Measurements from ENCODE around the gene MUC21. TPM values are rescaled to one million over a fixed set of nuclear protein-coding genes. Genes with fewer than 3 reads are reported as not detected.

Gene MUC21
- polyA plus RNA-seq, 1 of the 3 experiments (the other 2 are of a cell fraction): not detected

DNA sequence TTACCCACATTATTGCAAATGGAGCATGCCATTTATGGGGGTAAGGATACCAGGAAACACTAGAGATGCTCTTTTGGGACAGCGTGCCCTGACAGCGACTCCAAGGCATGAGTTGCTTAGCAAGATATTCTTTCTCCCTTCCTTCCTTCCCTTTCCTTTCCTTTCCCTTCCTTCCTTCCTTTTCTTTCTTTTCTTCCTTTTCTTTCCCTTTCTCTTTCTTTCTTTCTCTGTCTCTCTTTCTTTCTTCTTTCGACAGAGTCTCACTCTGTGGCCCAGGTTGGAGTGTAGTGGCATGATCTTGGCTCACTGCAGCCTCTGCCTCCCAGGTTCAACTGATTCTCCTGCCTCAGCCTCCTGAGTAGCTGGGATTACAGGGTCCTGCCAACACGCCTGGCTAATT, 39.5 kb upstream of the MUC21 start:
- H3K27me3 ChIP-seq (ENCODE audit: insufficient read depth): peaks cover 26% of the 10 kb centered on the region; the same call in 1 of the 2 replicates
- no peaks in the 10 kb centered on the region for H4K20me1 ChIP-seq (ENCODE audit: insufficient read depth)
- H3K27ac ChIP-seq (ENCODE audit: low read depth in 2 of 2, low read length in 1 of 2): no peak overlapping the region
- peaks cover 0 to 4% of the 10 kb centered on the region in 2 experiments; a peak in 1 of 4 replicates for H3K4me1 ChIP-seq (ENCODE audit: control insufficient read depth in 1 of 2, insufficient read depth in 2 of 2, low read depth in 1 of 2, low read length in 1 of 2)
- H3F3A ChIP-seq (replicated peaks; ENCODE audit: insufficient read depth): no peaks in the 10 kb centered on the region
- H2AFZ ChIP-seq (ENCODE audit: low read depth): no peak overlapping the region
- no peaks in the 10 kb centered on the region for H3K79me2 ChIP-seq (ENCODE audit: insufficient read depth)
- H3K9me3 ChIP-seq: no peaks in the 10 kb centered on the region
- no peak for DNase-seq
- H3K9ac ChIP-seq: no peak overlapping the region
- ChIA-PET POLR2A (no interaction called here), CTCF (no interaction called here)
- no peak overlapping the region for H3K4me3 ChIP-seq (ENCODE audit: low read depth in 2 of 2, low read length in 1 of 2)
- no peaks in the 10 kb centered on the region for H3K36me3 ChIP-seq (replicated peaks in 1 of 2; ENCODE audit: control insufficient read depth in 1 of 2, insufficient read depth in 2 of 2, low read length in 1 of 2)
- H3K9me2 ChIP-seq: no peaks in the 10 kb centered on the region
- WGBS (ENCODE audit: low lambda C conversion rate): 75% methylated on average over 4 of the region's 4 CpGs
- H3K4me2 ChIP-seq: no peak overlapping the region
- TF ChIP-seq FOSL2 (IDR thresholded peaks at IDR 0.05; ENCODE audit: borderline replicate concordance, low read depth) (no peak), GATA2 (CRISPR knock-in tag; IDR thresholded peaks at IDR 0.05) (no peak), MEF2A (IDR thresholded peaks at IDR 0.05; ENCODE audit: borderline replicate concordance, low read depth) (no peak), EP300 (IDR thresholded peaks at IDR 0.05; ENCODE audit: borderline replicate concordance in 1 of 2, low read depth in 1 of 2, low read length in 1 of 2) (no peak), CHD2 (IDR thresholded peaks at IDR 0.05; ENCODE audit: low read length, partially characterized antibody) (no peak), FOXJ3 (CRISPR knock-in tag; IDR thresholded peaks at IDR 0.05) (no peak), ELF1 (IDR thresholded peaks at IDR 0.05) (no peak), RCOR1 (IDR thresholded peaks at IDR 0.05; ENCODE audit: low read length) (no peak), TCF12 (IDR thresholded peaks at IDR 0.05) (no peak), RFX5 (IDR thresholded peaks at IDR 0.05; ENCODE audit: low read length) (no peak), YY1 (IDR thresholded peaks at IDR 0.05; ENCODE audit: low read depth) (no peak), RXRA (IDR thresholded peaks at IDR 0.05; ENCODE audit: borderline replicate concordance, low read depth) (no peak), EZH2phosphoT487 (IDR thresholded peaks at IDR 0.05; ENCODE audit: borderline replicate concordance, low read depth) (no peak), JUND (IDR thresholded peaks at IDR 0.05) (no peak), SMC3 (IDR thresholded peaks at IDR 0.05; ENCODE audit: low read depth, low read length) (no peak), FOXM1 (IDR thresholded peaks at IDR 0.05; ENCODE audit: low read depth) (no peak)
- TF ChIP-seq, protein P1, sequence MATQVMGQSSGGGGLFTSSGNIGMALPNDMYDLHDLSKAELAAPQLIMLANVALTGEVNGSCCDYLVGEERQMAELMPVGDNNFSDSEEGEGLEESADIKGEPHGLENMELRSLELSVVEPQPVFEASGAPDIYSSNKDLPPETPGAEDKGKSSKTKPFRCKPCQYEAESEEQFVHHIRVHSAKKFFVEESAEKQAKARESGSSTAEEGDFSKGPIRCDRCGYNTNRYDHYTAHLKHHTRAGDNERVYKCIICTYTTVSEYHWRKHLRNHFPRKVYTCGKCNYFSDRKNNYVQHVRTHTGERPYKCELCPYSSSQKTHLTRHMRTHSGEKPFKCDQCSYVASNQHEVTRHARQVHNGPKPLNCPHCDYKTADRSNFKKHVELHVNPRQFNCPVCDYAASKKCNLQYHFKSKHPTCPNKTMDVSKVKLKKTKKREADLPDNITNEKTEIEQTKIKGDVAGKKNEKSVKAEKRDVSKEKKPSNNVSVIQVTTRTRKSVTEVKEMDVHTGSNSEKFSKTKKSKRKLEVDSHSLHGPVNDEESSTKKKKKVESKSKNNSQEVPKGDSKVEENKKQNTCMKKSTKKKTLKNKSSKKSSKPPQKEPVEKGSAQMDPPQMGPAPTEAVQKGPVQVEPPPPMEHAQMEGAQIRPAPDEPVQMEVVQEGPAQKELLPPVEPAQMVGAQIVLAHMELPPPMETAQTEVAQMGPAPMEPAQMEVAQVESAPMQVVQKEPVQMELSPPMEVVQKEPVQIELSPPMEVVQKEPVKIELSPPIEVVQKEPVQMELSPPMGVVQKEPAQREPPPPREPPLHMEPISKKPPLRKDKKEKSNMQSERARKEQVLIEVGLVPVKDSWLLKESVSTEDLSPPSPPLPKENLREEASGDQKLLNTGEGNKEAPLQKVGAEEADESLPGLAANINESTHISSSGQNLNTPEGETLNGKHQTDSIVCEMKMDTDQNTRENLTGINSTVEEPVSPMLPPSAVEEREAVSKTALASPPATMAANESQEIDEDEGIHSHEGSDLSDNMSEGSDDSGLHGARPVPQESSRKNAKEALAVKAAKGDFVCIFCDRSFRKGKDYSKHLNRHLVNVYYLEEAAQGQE (IDR thresholded peaks at IDR 0.05; ENCODE audit: low read depth, low read length): no peak
- TF ChIP-seq, protein P2, sequence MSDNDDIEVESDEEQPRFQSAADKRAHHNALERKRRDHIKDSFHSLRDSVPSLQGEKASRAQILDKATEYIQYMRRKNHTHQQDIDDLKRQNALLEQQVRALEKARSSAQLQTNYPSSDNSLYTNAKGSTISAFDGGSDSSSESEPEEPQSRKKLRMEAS (IDR thresholded peaks at IDR 0.05; ENCODE audit: low read depth): no peak
- TF ChIP-seq, protein P3, sequence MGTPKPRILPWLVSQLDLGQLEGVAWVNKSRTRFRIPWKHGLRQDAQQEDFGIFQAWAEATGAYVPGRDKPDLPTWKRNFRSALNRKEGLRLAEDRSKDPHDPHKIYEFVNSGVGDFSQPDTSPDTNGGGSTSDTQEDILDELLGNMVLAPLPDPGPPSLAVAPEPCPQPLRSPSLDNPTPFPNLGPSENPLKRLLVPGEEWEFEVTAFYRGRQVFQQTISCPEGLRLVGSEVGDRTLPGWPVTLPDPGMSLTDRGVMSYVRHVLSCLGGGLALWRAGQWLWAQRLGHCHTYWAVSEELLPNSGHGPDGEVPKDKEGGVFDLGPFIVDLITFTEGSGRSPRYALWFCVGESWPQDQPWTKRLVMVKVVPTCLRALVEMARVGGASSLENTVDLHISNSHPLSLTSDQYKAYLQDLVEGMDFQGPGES (IDR thresholded peaks at IDR 0.05; ENCODE audit: low read depth, low read length): no peak

All from SK-N-SH (cell line).